GM23248 (cell line): ENCODE measurements around the gene AGO1. TPM values are rescaled to one million over a fixed set of nuclear protein-coding genes. Genes with fewer than 3 reads are reported as not detected.

Experiments
- DNase-seq: peaks from one replicate; pipeline ENCODE4 v3.0.0-alpha.2; 2015
- H2AFZ ChIP-seq: fragments of 200-600 bp; sonication (generic); 2 replicates; pipeline ENCODE4 v1.6.1; 2016; ENCODE audit warnings: antibody characterized with exemption
- H3F3A ChIP-seq: fragments of 200-600 bp; sonication (generic); 2 replicates; pipeline ENCODE4 v1.6.1; 2016; ENCODE audit warnings: mild to moderate bottlenecking, antibody characterized with exemption, mixed run types; ENCODE audit not compliant: insufficient read depth
- H3K27ac ChIP-seq: fragments of 200-600 bp; sonication (generic); 2 replicates; pipeline ENCODE4 v1.5.1; 2016; ENCODE audit warnings: mild to moderate bottlenecking
- H3K27me3 ChIP-seq: fragments of 200-600 bp; sonication (generic); replicated peaks from 2 replicates; pipeline ENCODE4 v1.6.1; 2016; ENCODE audit warnings: mild to moderate bottlenecking; ENCODE audit not compliant: insufficient read depth
- H3K36me3 ChIP-seq: fragments of 200-600 bp; sonication (generic); 2 replicates; pipeline ENCODE4 v1.6.1; 2016; ENCODE audit warnings: low read depth, mild to moderate bottlenecking
- H3K4me1 ChIP-seq: fragments of 200-600 bp; sonication (generic); 2 replicates; pipeline ENCODE4 v1.6.1; 2016; ENCODE audit warnings: mild to moderate bottlenecking; ENCODE audit not compliant: insufficient read depth
- H3K4me2 ChIP-seq: fragments of 200-600 bp; sonication (generic); one replicate; pipeline ENCODE4 v1.6.1; 2016; ENCODE audit warnings: mild to moderate bottlenecking; ENCODE audit not compliant: unreplicated experiment
- H3K4me3 ChIP-seq: fragments of 200-600 bp; sonication (generic); 2 replicates; pipeline ENCODE4 v1.5.1; 2016; ENCODE audit warnings: mild to moderate bottlenecking
- H3K79me2 ChIP-seq: fragments of 200-600 bp; sonication (generic); 2 replicates; pipeline ENCODE4 v1.6.1; 2016; ENCODE audit warnings: mild to moderate bottlenecking; ENCODE audit not compliant: insufficient read depth
- H3K9ac ChIP-seq: fragments of 200-600 bp; sonication (generic); 2 replicates; pipeline ENCODE4 v1.6.1; 2016; ENCODE audit warnings: mild to moderate bottlenecking
- H3K9me2 ChIP-seq: fragments of 200-600 bp; sonication (generic); 2 replicates; pipeline ENCODE4 v1.6.1; 2016; ENCODE audit warnings: mixed run types, mild to moderate bottlenecking, moderate library complexity; ENCODE audit not compliant: insufficient read depth
- H3K9me3 ChIP-seq: fragments of 200-600 bp; sonication (generic); one replicate; pipeline ENCODE4 v1.6.1; 2017; ENCODE audit warnings: low read depth
- H4K20me1 ChIP-seq: fragments of 200-600 bp; sonication (generic); 2 replicates; pipeline ENCODE4 v1.6.0; 2016; ENCODE audit not compliant: insufficient read depth
- EZH2 ChIP-seq: fragments of 200-600 bp; sonication (generic); IDR thresholded peaks from 2 replicates; pipeline ENCODE4 v1.6.1; 2018; ENCODE audit warnings: antibody characterized with exemption, mild to moderate bottlenecking; ENCODE audit not compliant: insufficient read depth, poor library complexity, severe bottlenecking
- EZH2phosphoT487 ChIP-seq: fragments of 200-600 bp; sonication (generic); IDR thresholded peaks from 2 replicates; pipeline ENCODE4 v1.6.1; 2018; ENCODE audit warnings: antibody characterized with exemption, moderate library complexity, mild to moderate bottlenecking, low read depth; ENCODE audit not compliant: insufficient read depth
- in situ Hi-C: fragments of 300-500 bp; cut with MboI; formaldehyde crosslinking; loops from 2 replicates; pipeline ENCODE4 v1.15.0; 2020
- polyA plus RNA-seq: library from polyadenylated mRNA; unstranded; fragments of >200 nt; fragmentation: Nextera tagmentation; extraction: Ambion mirVana; gene quantifications from 2 replicates; pipeline ENCODE4 v1.2.1, GENCODE V29; 2016
- total RNA-seq: library from RNA; depleted of rRNA; stranded (reverse); fragments of >200 nt; shearing (Covaris generic); gene quantifications from 2 replicates; pipeline ENCODE4 v1.2.3, GENCODE V29; 2014; rRNA removed

The AGO1 gene
- total and polyA plus RNA-seq, 2 experiments from 2014 or later, result 6.1 to 11.0 TPM

GRCh38 chr1:35980090-35980489, 97.1 kb downstream of the AGO1 start:
- no peaks in the 10 kb centered on the region for H3K4me1 ChIP-seq
- no peaks in the 10 kb centered on the region for H3K27me3 ChIP-seq
- H3K27ac ChIP-seq, result no peak overlapping the region
- H3K79me2 ChIP-seq, result peaks cover 17% of the 10 kb centered on the region; the same call in 1 of the 2 replicates
- no peak overlapping the region for H2AFZ ChIP-seq
- H3K9me2 ChIP-seq, result no peaks in the 10 kb centered on the region
- no peak overlapping the region for H3K4me2 ChIP-seq
- no peaks in the 10 kb centered on the region; the same call in 1 of the 2 replicates for H3F3A ChIP-seq
- in situ Hi-C loops, result no loop called here
- no peak overlapping the region for H3K4me3 ChIP-seq
- DNase-seq, result no peak
- H3K9me3 ChIP-seq, result no peaks in the 10 kb centered on the region
- H4K20me1 ChIP-seq, result no peaks in the 10 kb centered on the region
- TF ChIP-seq EZH2 (no peak), EZH2phosphoT487 (no peak)
- H3K9ac ChIP-seq, result no peak overlapping the region
- peaks cover 41% of the 10 kb centered on the region for H3K36me3 ChIP-seq

Other genes starting within 250 kb of the AGO1 start
- gene PSMB2, start 241.7 kb upstream of the AGO1 start, total RNA-seq, result 25.3 and 29.0 TPM in 2 replicates
- gene PSMB2, start 241.7 kb upstream of the AGO1 start, polyA plus RNA-seq, result 104 and 106 TPM in 2 replicates
- gene C1orf216, start 164.3 kb upstream of the AGO1 start, total RNA-seq, result 32.2 and 36.4 TPM in 2 replicates
- gene C1orf216, start 164.3 kb upstream of the AGO1 start, polyA plus RNA-seq, result 20.0 and 21.6 TPM in 2 replicates
- gene CLSPN, start 113.2 kb upstream of the AGO1 start, total RNA-seq, result 4.4 and 10.8 TPM in 2 replicates
- 4.3 and 4.4 TPM in 2 replicates for gene CLSPN, start 113.2 kb upstream of the AGO1 start, polyA plus RNA-seq
- 6.4 and 6.8 TPM in 2 replicates for gene AGO4, start 75.2 kb upstream of the AGO1 start, total RNA-seq
- gene AGO4, start 75.2 kb upstream of the AGO1 start, polyA plus RNA-seq, result 2.2 and 4.4 TPM in 2 replicates
- gene AGO3, start 47.9 kb downstream of the AGO1 start, total RNA-seq, result 7.9 and 26.7 TPM in 2 replicates
- gene AGO3, start 47.9 kb downstream of the AGO1 start, polyA plus RNA-seq, result 14.2 and 14.8 TPM in 2 replicates
- not detected in 2 replicates for gene TEKT2, start 200.9 kb downstream of the AGO1 start, total RNA-seq
- gene TEKT2, start 200.9 kb downstream of the AGO1 start, polyA plus RNA-seq, result not detected in 2 replicates
- 64.7 and 70.3 TPM in 2 replicates for gene ADPRS, start 205.7 kb downstream of the AGO1 start, total RNA-seq
- gene ADPRS, start 205.7 kb downstream of the AGO1 start, polyA plus RNA-seq, result 38.9 and 42.0 TPM in 2 replicates
- 30.5 and 33.1 TPM in 2 replicates for gene COL8A2, start 242.0 kb downstream of the AGO1 start, total RNA-seq
- 2.9 and 3.2 TPM in 2 replicates for gene COL8A2, start 242.0 kb downstream of the AGO1 start, polyA plus RNA-seq